RWPE1 (cell line): ENCODE results near the gene CFL1.
A peak's percentile ranks its signal among the peaks of the same experiment; 100 is the strongest.

Experiments used
- CTCF ChIA-PET: fragments of 350-600 bp; sonication (Branson Sonifier 250); formaldehyde crosslinking; extraction: SDS; loops from one replicate; lab custom pipeline; 2021; lab: Yijun Ruan, JAX
- POLR2A ChIA-PET: fragments of 400-600 bp; formaldehyde crosslinking; extraction: SDS; loops from one replicate; lab custom pipeline; 2020; ENCODE audit warnings: antibody characterized with exemption; ENCODE audit not compliant: low non-redundant PET; lab: Yijun Ruan, JAX
- DNase-seq: peaks from one replicate; pipeline ENCODE4 v3.0.0; 2012; ENCODE audit warnings: low spot score
- H3K27ac ChIP-seq: fragments of 450-650 bp; 2 replicates; pipeline ENCODE4 v1.5.1; 2017
- CTCF ChIP-seq: fragments of 450-650 bp; conservative IDR thresholded peaks from 2 replicates; pipeline ENCODE4 v1.5.1; 2017; ENCODE audit warnings: low read depth, mild to moderate bottlenecking

CFL1 gene

GRCh38 chr11:65868076-65868667, 10.2 kb upstream of the CFL1 start:
- ChIA-PET POLR2A (interaction anchor here (0.6 kb wide), 1 partner anchor 20 kb away, joined by 3 read pairs; the partner anchor contains the start of gene FIBP), CTCF (interaction anchor here (0.6 to 1.9 kb wide), 4 partner anchors 7 to 100 kb away, joined by 3 to 5 read pairs (median 4); partner anchors contain the start of gene FIBP)
- no peak for DNase-seq
- H3K27ac ChIP-seq: peak overlapping the region; percentile 53
- no peak for TF ChIP-seq CTCF

GRCh38 chr11:65867284-65868071, 9.5 kb upstream of the CFL1 start:
- no peak for DNase-seq
- TF ChIP-seq CTCF: no peak
- POLR2A ChIA-PET: no interaction called here
- CTCF ChIA-PET: interaction anchor here (0.6 to 1.4 kb wide), 3 partner anchors 17 to 101 kb away, joined by 3 to 4 read pairs (median 4); partner anchors contain the start of gene FIBP
- H3K27ac ChIP-seq: peak overlapping the region; percentile 53

- DNase-seq: no peak
- POLR2A ChIA-PET: no interaction called here
- no peak for TF ChIP-seq CTCF
- CTCF ChIA-PET: no interaction called here
- H3K27ac ChIP-seq: peak overlapping the region; percentile 53
These were observed 8.7 kb upstream of the CFL1 start for GRCh38 chr11:65866509-65867283.

- ChIA-PET CTCF (no interaction called here), POLR2A (no interaction called here)
- peak overlapping the region; percentile 98 for H3K27ac ChIP-seq
- no peak for TF ChIP-seq CTCF
- DNase-seq: no peak
These were observed 7.7 kb upstream of the CFL1 start for GRCh38 chr11:65865550-65866172.

- ChIA-PET CTCF (no interaction called here), POLR2A (no interaction called here)
- peak overlapping the region; percentile 98 for H3K27ac ChIP-seq
- no peak for DNase-seq
- TF ChIP-seq CTCF: no peak
These were observed 6.9 kb upstream of the CFL1 start for GRCh38 chr11:65864706-65865471.
